CD4-positive, alpha-beta T cell treated with Interleukin-2 at 100 ng/mL for 4 hours (primary cell): ENCODE measurements around the gene MAGEB18.

Experiments used
- DNase-seq: peaks from one replicate; pipeline ENCODE4 v3.0.0-alpha.2; 2020; ENCODE audit warnings: low spot score

Gene MAGEB18

DNA sequence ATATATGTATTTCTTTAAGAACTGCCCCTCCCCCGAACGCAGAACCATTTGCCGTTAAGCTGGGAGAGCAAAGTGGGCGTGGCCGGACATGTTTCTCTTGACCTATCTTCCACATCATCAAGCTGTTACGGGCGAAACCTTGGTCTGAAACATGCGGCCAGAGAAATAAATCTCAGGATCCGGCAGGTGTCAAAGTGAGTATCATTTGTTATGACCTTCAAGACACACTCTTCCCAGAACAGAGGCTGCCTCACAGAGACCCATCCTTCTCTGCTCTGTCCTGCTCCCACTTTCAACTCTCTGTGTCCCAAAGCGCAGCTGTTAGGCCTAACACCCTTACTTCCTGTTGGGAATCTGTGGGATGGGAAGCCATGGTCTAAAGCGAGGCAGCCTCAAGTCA, at the start of gene MAGEB18:
Gene MAGEB18, plus strand, starts transcription at position 70 of the 400 bp plus-strand sequence. CDS start 643 bp downstream, outside the sequence.
- DNase-seq: no peak

DNA sequence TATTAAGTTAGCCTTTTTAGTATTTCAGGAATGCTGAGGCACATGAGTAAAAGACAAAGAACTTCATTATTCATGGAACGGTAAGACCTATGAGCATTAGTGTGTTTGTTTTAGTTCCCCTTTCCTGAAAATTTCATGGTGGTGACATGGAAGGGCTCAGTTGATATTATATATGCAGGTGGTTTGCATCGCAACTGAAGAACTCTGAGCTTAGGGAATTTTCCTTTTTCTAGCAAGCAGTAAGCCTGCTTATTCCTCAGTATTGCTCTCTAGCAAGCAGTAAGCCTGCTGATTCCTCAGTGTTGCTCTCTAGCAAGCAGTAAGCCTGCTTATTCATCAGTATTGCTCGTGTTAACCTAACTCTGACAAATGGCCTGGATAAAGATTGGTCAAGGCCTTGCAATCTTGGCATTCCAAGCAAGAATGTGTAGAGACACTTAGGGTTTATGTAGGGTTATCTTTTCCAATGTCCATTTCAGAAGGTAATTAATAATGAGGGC, 37.7 kb upstream of the MAGEB18 start:
- DNase-seq: no peak

DNA sequence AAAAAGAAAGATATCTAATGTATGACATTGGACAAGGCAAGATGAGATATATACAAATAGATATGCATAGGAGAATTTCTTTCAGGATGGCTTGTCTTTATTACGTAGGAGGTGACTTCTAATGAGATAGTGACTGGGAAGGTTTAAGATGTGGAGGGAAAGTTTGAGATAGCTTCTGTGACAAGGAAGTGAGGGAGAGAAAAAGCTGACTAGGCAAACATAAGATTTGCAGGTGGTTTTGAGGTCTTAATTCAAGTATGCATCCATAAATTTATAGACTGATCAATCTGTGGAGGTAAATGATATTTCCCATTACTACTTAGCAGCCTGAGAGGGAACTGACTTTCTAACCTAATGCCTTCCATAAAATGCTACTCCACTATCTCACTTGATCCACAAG, 29.0 kb upstream of the MAGEB18 start:
- DNase-seq: no peak

DNA sequence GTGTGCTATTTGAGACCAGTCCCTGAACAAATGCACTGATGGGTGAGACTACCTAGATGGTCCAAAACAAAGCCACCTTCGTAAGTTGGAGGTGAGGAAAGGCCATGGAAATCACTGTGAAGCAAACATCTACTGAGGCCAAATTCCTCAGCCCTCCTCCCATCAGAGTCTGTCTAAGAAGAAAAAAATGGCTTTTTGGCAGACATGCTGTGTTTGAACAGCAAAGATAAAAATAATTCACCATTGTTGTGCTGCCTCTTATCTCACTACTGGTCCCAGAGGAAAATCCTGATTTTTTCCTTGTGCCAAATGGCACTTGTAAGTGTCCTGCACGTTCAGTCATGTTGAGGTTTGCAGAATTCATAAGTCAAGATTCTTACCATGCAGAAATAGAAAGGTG, 7.9 kb downstream of the MAGEB18 start:
- DNase-seq: no peak

DNA sequence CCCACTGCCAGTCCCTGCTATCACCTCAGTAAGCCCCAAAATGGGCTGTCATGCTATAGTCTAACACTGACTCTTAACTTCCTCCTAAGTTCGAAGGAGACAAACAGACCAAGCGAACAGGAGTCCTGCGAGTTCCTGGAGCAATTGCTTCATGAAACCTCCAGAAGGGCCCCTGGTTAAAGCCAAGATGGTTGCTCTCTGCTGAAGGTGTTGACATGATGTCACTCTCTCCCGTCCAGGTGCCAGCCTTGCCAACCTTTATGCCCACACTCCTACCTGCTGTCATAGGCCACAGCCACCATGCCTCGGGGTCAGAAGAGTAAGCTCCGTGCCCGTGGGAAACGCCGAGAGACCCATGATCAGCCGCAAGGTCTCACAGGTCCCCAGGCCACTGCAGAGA, 22.2 kb downstream of the MAGEB18 start, which contains the start of gene MAGEB6B:
Gene MAGEB6B, plus strand, starts transcription at position 301 of the 400 bp plus-strand sequence. Its CDS starts 0 bp downstream, at position 301.
- no peak for DNase-seq
